ENCODE data around the gene SLC1A3. TPM values are rescaled to one million over a fixed set of nuclear protein-coding genes. Genes with fewer than 3 reads are reported as not detected.

Gene SLC1A3
- total RNA-seq, 4 donors from 2014 or later: 9.3 to 17.0 (median 15.4) TPM

- Histone ChIP-seq H3K27me3 (no peaks in the 10 kb centered on the region), H3K36me3 (no peaks in the 10 kb centered on the region), H3K4me1 (peaks cover 0 to 5% of the 10 kb centered on the region in 2 donors), H3K27ac (no peak overlapping the region), H3K9me3 (no peaks in the 10 kb centered on the region), H3K4me3 (replicated peaks in 1 of 3) (no peak overlapping the region)
- DNase-seq: no peak
- WGBS, 2 donors: 61 to 66% methylated on average over 7 of the region's 7 CpGs
- no peak for TF ChIP-seq POLR2A (IDR thresholded peaks at IDR 0.05)
- TF ChIP-seq CTCF (IDR thresholded peaks at IDR 0.05): no peak
- intact Hi-C loops (cut with DNase I): no loop called here
Measured at GRCh38 chr5:36613771-36614656, 7.6 kb downstream of the SLC1A3 start.

- H3K4me1 ChIP-seq: peaks cover 0 to 5% of the 10 kb centered on the region in 2 donors
- H3K27ac ChIP-seq: no peak overlapping the region
- no peaks in the 10 kb centered on the region for H3K36me3 ChIP-seq
- H3K9me3 ChIP-seq: no peaks in the 10 kb centered on the region
- H3K4me3 ChIP-seq (replicated peaks in 1 of 3): no peak overlapping the region
- 61 to 63% methylated on average over 4 of the region's 4 CpGs for WGBS, 2 donors
- no peaks in the 10 kb centered on the region for H3K27me3 ChIP-seq
- DNase-seq: peak; percentile 28 to 49
- no peak for TF ChIP-seq CTCF (IDR thresholded peaks at IDR 0.05)
- TF ChIP-seq POLR2A (IDR thresholded peaks at IDR 0.05): no peak
- intact Hi-C loops (cut with DNase I): no loop called here
Measured at GRCh38 chr5:36614657-36615308, 8.4 kb downstream of the SLC1A3 start.

- Histone ChIP-seq H3K27ac (no peak overlapping the region), H3K9me3 (no peaks in the 10 kb centered on the region), H3K4me1 (peaks cover 0 to 5% of the 10 kb centered on the region in 2 donors), H3K4me3 (replicated peaks in 1 of 3) (no peak overlapping the region), H3K27me3 (no peaks in the 10 kb centered on the region), H3K36me3 (no peaks in the 10 kb centered on the region)
- TF ChIP-seq CTCF (IDR thresholded peaks at IDR 0.05) (no peak), POLR2A (IDR thresholded peaks at IDR 0.05) (no peak)
- intact Hi-C loops (cut with DNase I): no loop called here
- DNase-seq: no peak
- WGBS, 2 donors: 81 to 86% methylated on average over 8 of the region's 8 CpGs
Measured at GRCh38 chr5:36619012-36619635, 12.7 kb downstream of the SLC1A3 start.

- H3K27ac ChIP-seq: no peak overlapping the region
- intact Hi-C loops (cut with DNase I): no loop called here
- no peaks in the 10 kb centered on the region for H3K4me1 ChIP-seq
- 80 to 86% methylated on average over 6 of the region's 6 CpGs for WGBS, 2 donors
- no peaks in the 10 kb centered on the region for H3K9me3 ChIP-seq
- no peaks in the 10 kb centered on the region for H3K36me3 ChIP-seq
- no peak overlapping the region for H3K4me3 ChIP-seq (replicated peaks in 1 of 3)
- no peaks in the 10 kb centered on the region for H3K27me3 ChIP-seq
- no peak for DNase-seq
- TF ChIP-seq CTCF (IDR thresholded peaks at IDR 0.05): no peak
- TF ChIP-seq POLR2A (IDR thresholded peaks at IDR 0.05): no peak
Measured at GRCh38 chr5:36621985-36622384, 15.6 kb downstream of the SLC1A3 start.

All from thyroid gland (tissue), 4 donors.